Hepatocyte (in vitro differentiated cells): Measurements from ENCODE around the gene MEPE. TPM values are rescaled to one million over a fixed set of nuclear protein-coding genes. Genes with fewer than 3 reads are reported as not detected.

Experiments used
- DNase-seq: peaks from one replicate; pipeline ENCODE4 v3.0.0-alpha.2; 2016; ENCODE audit warnings: low spot score
- H2AFZ ChIP-seq: fragments of 200-600 bp; sonication (generic); 2 replicates; pipeline ENCODE4 v1.6.0; 2016; ENCODE audit warnings: antibody characterized with exemption, mild to moderate bottlenecking
- H3K27ac ChIP-seq: fragments of 200-600 bp; sonication (generic); 2 replicates; pipeline ENCODE4 v1.5.1; 2016; ENCODE audit warnings: mild to moderate bottlenecking
- H3K27me3 ChIP-seq: fragments of 200-600 bp; sonication (generic); 2 replicates; pipeline ENCODE4 v1.6.1; 2016
- H3K36me3 ChIP-seq: fragments of 200-600 bp; sonication (generic); replicated peaks from 2 replicates; pipeline ENCODE4 v1.5.1; 2016; ENCODE audit warnings: low read depth; ENCODE audit not compliant: insufficient read depth
- H3K4me1 ChIP-seq: fragments of 200-600 bp; sonication (generic); 2 replicates; pipeline ENCODE4 v1.5.1; 2016; ENCODE audit warnings: mild to moderate bottlenecking, moderate library complexity; ENCODE audit not compliant: insufficient read depth
- H3K4me2 ChIP-seq: fragments of 200-600 bp; sonication (generic); 2 replicates; pipeline ENCODE4 v1.6.0; 2016
- H3K4me3 ChIP-seq: fragments of 200-600 bp; sonication (generic); 2 replicates; pipeline ENCODE4 v1.5.1; 2016; ENCODE audit warnings: mild to moderate bottlenecking
- H3K79me2 ChIP-seq: fragments of 200-600 bp; sonication (generic); 2 replicates; pipeline ENCODE4 v1.6.0; 2017; ENCODE audit warnings: mild to moderate bottlenecking
- H3K9me2 ChIP-seq: fragments of 200-600 bp; sonication (generic); replicated peaks from 2 replicates; pipeline ENCODE4 v1.6.0; 2017; ENCODE audit warnings: mild to moderate bottlenecking; ENCODE audit not compliant: insufficient read depth
- H3K9me3 ChIP-seq: fragments of 200-600 bp; sonication (generic); 2 replicates; pipeline ENCODE4 v1.5.1; 2016; ENCODE audit warnings: low read depth, mild to moderate bottlenecking
- H4K20me1 ChIP-seq: fragments of 200-600 bp; sonication (generic); 2 replicates; pipeline ENCODE4 v1.6.0; 2016; ENCODE audit warnings: mild to moderate bottlenecking; ENCODE audit not compliant: insufficient read depth, poor library complexity, severe bottlenecking
- CTCF ChIP-seq: fragments of 200-600 bp; sonication (generic); IDR thresholded peaks from 2 replicates; pipeline ENCODE4 v1.5.1; 2016; ENCODE audit warnings: antibody characterized with exemption, mild to moderate bottlenecking; ENCODE audit not compliant: poor library complexity
- EZH2 ChIP-seq: fragments of 200-600 bp; sonication (generic); IDR thresholded peaks from 2 replicates; pipeline ENCODE4 v1.6.1; 2016; ENCODE audit warnings: antibody characterized with exemption, mild to moderate bottlenecking, borderline replicate concordance
- EZH2phosphoT487 ChIP-seq: fragments of 200-600 bp; sonication (generic); IDR thresholded peaks from one replicate; pipeline ENCODE4 v1.6.1; 2018; ENCODE audit warnings: antibody characterized with exemption, mild to moderate bottlenecking, low read depth, moderate library complexity; ENCODE audit not compliant: unreplicated experiment, severe bottlenecking
- WGBS: methylation state at CpG from one replicate; pipeline ENCODE4 v1.1.6; 2016; ENCODE audit warnings: low lambda C conversion rate; ENCODE audit errors: missing lambda C conversion rate; 5-methylcytosine and 5-hydroxymethylcytosine counted together
- polyA plus RNA-seq: library from polyadenylated mRNA; unstranded; fragments of >200 nt; fragmentation: Nextera tagmentation; extraction: Ambion mirVana; gene quantifications from 2 replicates; pipeline ENCODE4 v1.2.1, GENCODE V29; 2016
- total RNA-seq: library from RNA; depleted of rRNA; stranded (reverse); fragments of >200 nt; gene quantifications from 2 replicates; pipeline ENCODE4 v1.2.3, GENCODE V29; 2014

MEPE gene
- total and polyA plus RNA-seq, 2 experiments from 2014 or later, result 0.07 TPM; not detected in 1

GRCh38 chr4:87843936-87844335, 11.2 kb downstream of the MEPE start:
- TF ChIP-seq EZH2, result no peak
- no peak for TF ChIP-seq EZH2phosphoT487
- TF ChIP-seq CTCF, result no peak
- no peaks in the 10 kb centered on the region for H3K4me1 ChIP-seq
- H3K4me3 ChIP-seq, result no peak overlapping the region
- no peaks in the 10 kb centered on the region for H3K36me3 ChIP-seq
- H3K27me3 ChIP-seq, result no peaks in the 10 kb centered on the region
- no peaks in the 10 kb centered on the region for H4K20me1 ChIP-seq
- WGBS, result 80% methylated on average over 3 of the region's 3 CpGs
- no peaks in the 10 kb centered on the region for H3K9me3 ChIP-seq
- H3K9me2 ChIP-seq, result no peaks in the 10 kb centered on the region
- peak; percentile 35 for DNase-seq
- H3K79me2 ChIP-seq, result no peaks in the 10 kb centered on the region
- no peak overlapping the region for H2AFZ ChIP-seq
- H3K27ac ChIP-seq, result no peak overlapping the region
- H3K4me2 ChIP-seq, result no peak overlapping the region

- Histone ChIP-seq H3K4me1 (no peaks in the 10 kb centered on the region), H3K9me3 (no peaks in the 10 kb centered on the region), H3K27ac (no peak overlapping the region), H3K36me3 (no peaks in the 10 kb centered on the region), H4K20me1 (no peaks in the 10 kb centered on the region), H3K4me2 (no peak overlapping the region), H3K79me2 (no peaks in the 10 kb centered on the region), H3K27me3 (no peaks in the 10 kb centered on the region), H3K9me2 (no peaks in the 10 kb centered on the region), H3K4me3 (no peak overlapping the region), H2AFZ (no peak overlapping the region)
- WGBS, result 93% methylated on average over 1 of the region's 1 CpG
- no peak for TF ChIP-seq EZH2
- no peak for TF ChIP-seq CTCF
- no peak for TF ChIP-seq EZH2phosphoT487
- DNase-seq, result no peak
Measured at GRCh38 chr4:87844452-87844851, 11.7 kb downstream of the MEPE start.

DNA sequence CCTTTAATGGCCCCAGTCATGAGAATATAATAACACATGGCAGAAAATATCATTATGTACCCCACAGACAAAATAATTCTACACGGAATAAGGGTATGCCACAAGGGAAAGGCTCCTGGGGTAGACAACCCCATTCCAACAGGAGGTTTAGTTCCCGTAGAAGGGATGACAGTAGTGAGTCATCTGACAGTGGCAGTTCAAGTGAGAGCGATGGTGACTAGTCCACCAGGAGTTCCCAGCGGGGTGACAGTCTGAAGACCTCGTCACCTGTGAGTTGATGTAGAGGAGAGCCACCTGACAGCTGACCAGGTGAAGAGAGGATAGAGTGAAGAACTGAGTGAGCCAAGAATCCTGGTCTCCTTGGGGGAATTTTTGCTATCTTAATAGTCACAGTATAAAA, 13.5 kb downstream of the MEPE start:
- no peak overlapping the region for H3K4me2 ChIP-seq
- H3K4me3 ChIP-seq, result no peak overlapping the region
- no peaks in the 10 kb centered on the region for H3K9me2 ChIP-seq
- no peaks in the 10 kb centered on the region for H3K27me3 ChIP-seq
- no peaks in the 10 kb centered on the region for H3K36me3 ChIP-seq
- DNase-seq, result no peak
- no peaks in the 10 kb centered on the region for H4K20me1 ChIP-seq
- no peaks in the 10 kb centered on the region for H3K9me3 ChIP-seq
- no peak overlapping the region for H2AFZ ChIP-seq
- 90% methylated on average over 5 of the region's 5 CpGs for WGBS
- H3K4me1 ChIP-seq, result no peaks in the 10 kb centered on the region
- no peak overlapping the region for H3K27ac ChIP-seq
- TF ChIP-seq EZH2phosphoT487, result no peak
- no peak for TF ChIP-seq EZH2
- TF ChIP-seq CTCF, result no peak
- H3K79me2 ChIP-seq, result no peaks in the 10 kb centered on the region
